HL-60 (cell line): Measurements from ENCODE around the gene UGT1A4.

ENCODE experiments used
- DNase-seq, 2 experiments: peaks; one replicate each; pipeline ENCODE4 v3.0.0-alpha.2; 2010 to 2020; ENCODE audit warnings: low read depth in 1 of 2, low spot score in 1 of 2
- H3K27ac ChIP-seq: fragments of 250-450 bp; sonication (Bioruptor Pico); replicated peaks from 2 replicates; pipeline ENCODE4 v1.5.1; 2020; ENCODE audit warnings: mild to moderate bottlenecking, moderate library complexity
- H3K27me3 ChIP-seq: fragments of 250-450 bp; sonication (Bioruptor Pico); 2 replicates; pipeline ENCODE4 v1.5.1; 2021; ENCODE audit warnings: mild to moderate bottlenecking, moderate library complexity; ENCODE audit not compliant: insufficient read depth, poor library complexity, severe bottlenecking
- H3K4me3 ChIP-seq: replicated peaks from 2 replicates; pipeline ENCODE4 v1.5.1; 2011; ENCODE audit warnings: mild to moderate bottlenecking, control low read depth, low read length; ENCODE audit not compliant: insufficient read depth
- CTCF ChIP-seq: IDR thresholded peaks from one replicate; pipeline ENCODE4 v1.5.1; 2011; ENCODE audit warnings: low read length, control low read depth, inconsistent platforms; ENCODE audit not compliant: insufficient read depth
- GABPA ChIP-seq: IDR thresholded peaks from 2 replicates; pipeline ENCODE4 v1.6.1; 2012; ENCODE audit warnings: low read depth
- POLR2AphosphoS5 ChIP-seq: IDR thresholded peaks from 2 replicates; pipeline ENCODE4 v1.6.1; 2012; ENCODE audit warnings: low read depth
- REST ChIP-seq: IDR thresholded peaks from 2 replicates; pipeline ENCODE4 v1.6.1; 2012; ENCODE audit warnings: low read depth; ENCODE audit not compliant: insufficient replicate concordance
- SPI1 ChIP-seq: IDR thresholded peaks from 2 replicates; pipeline ENCODE4 v1.6.1; 2012; ENCODE audit warnings: low read depth, mild to moderate bottlenecking, borderline replicate concordance

Gene UGT1A4

DNA sequence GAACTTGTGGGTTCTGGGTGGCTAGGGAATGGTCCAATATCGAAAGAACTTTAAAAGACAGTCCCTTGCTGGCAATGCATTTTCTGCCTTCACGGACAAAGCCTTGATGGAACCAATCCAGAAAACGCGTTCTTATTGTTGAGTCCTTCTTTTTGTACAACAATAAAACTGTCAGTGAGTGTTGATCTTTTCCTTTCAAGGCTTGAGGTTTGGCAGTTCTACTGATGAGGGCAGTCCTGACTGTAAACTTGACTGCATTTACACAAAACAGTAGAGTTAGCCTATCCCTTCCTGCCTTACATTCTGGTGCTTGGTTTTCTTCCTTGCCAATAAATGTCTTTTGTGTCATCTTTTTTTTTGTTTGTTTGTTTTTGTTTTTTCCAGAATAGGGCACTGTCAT lies 39.3 kb upstream of the UGT1A4 start:
- DNase-seq, result no peak

DNA sequence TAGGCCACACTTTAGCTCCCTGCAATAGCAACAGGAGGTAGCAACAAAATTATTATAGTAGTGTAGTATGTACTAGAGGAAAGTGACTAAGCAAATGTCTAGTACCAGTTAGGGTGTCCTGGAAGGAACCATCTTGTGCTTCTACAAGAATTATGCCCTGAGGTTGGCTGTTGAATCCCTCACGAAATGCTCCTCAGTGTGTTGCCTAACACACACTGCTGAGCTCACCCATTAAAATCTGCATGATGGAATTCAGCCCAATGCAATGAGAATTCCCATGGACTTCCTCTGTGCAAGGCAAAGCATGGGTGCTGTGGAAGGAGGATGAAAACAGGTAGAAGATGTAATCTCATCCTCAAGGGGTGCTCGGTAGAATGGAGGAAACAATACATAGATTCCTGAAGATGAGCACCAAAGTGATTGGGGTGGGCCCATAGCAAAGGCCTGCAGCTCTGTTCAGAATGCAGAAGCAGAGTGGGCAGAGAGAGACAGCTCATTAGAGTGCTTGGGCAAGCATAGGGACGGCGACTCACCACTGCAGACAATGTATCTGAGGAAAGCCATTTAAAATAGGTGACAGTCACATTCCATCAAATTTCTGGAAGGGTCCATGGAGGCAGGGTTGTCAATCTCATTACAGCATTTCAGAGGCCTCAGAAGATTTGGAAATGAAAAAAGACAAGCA lies 38.0 kb upstream of the UGT1A4 start:
- H3K27me3 ChIP-seq, result no peaks in the 10 kb centered on the region
- TF ChIP-seq POLR2AphosphoS5 (no peak), GABPA (no peak), CTCF (no peak)
- H3K27ac ChIP-seq, result no peak overlapping the region
- no peak overlapping the region for H3K4me3 ChIP-seq
- no peak for DNase-seq

More for the DNA sequence above, 39.3 kb upstream of the UGT1A4 start:
- no peak overlapping the region for H3K27ac ChIP-seq
- no peak overlapping the region for H3K4me3 ChIP-seq
- no peak for TF ChIP-seq REST
- TF ChIP-seq SPI1, result no peak
- no peaks in the 10 kb centered on the region for H3K27me3 ChIP-seq

DNA sequence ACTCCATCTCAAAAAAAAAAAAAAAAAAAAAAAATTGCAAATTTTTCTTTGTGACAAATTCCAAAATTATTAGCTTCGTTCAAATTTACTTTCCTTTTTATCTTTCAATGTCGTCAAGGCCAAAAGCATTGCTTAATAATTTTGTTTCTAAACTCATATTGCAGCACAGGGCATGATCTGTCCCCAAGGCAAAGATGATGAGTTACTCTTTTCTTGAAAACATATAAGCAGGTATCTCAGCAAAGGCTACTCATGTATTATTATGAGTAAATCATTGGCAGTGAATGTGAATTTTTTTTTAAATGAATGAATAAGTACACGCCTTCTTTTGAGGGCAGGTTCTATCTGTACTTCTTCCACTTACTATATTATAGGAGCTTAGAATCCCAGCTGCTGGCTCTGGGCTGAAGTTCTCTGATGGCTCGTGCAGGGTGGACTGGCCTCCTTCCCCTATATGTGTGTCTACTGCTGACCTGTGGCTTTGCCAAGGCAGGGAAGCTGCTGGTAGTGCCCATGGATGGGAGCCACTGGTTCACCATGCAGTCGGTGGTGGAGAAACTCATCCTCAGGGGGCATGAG lies 36.9 kb upstream of the UGT1A4 start, which contains the start of gene UGT1A7:
Gene UGT1A7, plus strand, starts transcription at position 381 of the 579 bp plus-strand sequence. Its CDS starts 37 bp downstream, at position 418.
- no peak for TF ChIP-seq CTCF
- H3K27me3 ChIP-seq, result no peaks in the 10 kb centered on the region
- H3K27ac ChIP-seq, result no peak within 1 kb of the TSS
- no peak for DNase-seq
- no peak within 1 kb of the TSS for H3K4me3 ChIP-seq

GRCh38 chr2:233684640-233685039 lies 33.9 kb upstream of the UGT1A4 start:
- DNase-seq, result no peak
- H3K27ac ChIP-seq, result no peak overlapping the region
- no peak for TF ChIP-seq REST
- no peak for TF ChIP-seq CTCF
- no peak for TF ChIP-seq SPI1

More at GRCh38 chr2:233684640-233685039, 33.9 kb upstream of the UGT1A4 start:
- no peaks in the 10 kb centered on the region for H3K27me3 ChIP-seq
- no peak overlapping the region for H3K4me3 ChIP-seq
